H1 (cell line): Measurements from ENCODE around the gene FRRS1L. TPM values are rescaled to one million over a fixed set of nuclear protein-coding genes. Genes with fewer than 3 reads are reported as not detected.

Experiments used
- CTCF ChIA-PET: fragments of 300-600 bp; sonication (Branson Sonifier 250); formaldehyde crosslinking; loops from one replicate; lab custom pipeline; 2021; ENCODE audit not compliant: partially characterized antibody; lab: Charles Lee
- POLR2A ChIA-PET: fragments of 300-600 bp; sonication (Branson Sonifier 250); formaldehyde crosslinking; loops from one replicate; lab custom pipeline; 2021; ENCODE audit warnings: inconsistent platforms; ENCODE audit not compliant: partially characterized antibody; lab: Charles Lee
- DNase-seq, 2 experiments: peaks; one replicate each; pipeline versions ENCODE4 v3.0.0 to v3.0.0-alpha.2; 2010 to 2022; ENCODE audit warnings: low spot score in 2 of 2, low read depth in 1 of 2, mixed read lengths in 1 of 2
- FAIRE-seq: peaks from 2 replicates; lab custom pipeline; 2011; peaks lifted over from hg19 to GRCh38; lab: Jason Lieb, UNC
- H2AFZ ChIP-seq: 2 replicates; pipeline ENCODE4 v1.8.1; 2012; ENCODE audit warnings: low read length, inconsistent platforms
- H2AK5ac ChIP-seq: 2 replicates; pipeline ENCODE4 v1.6.1; 2013; ENCODE audit warnings: low read depth, low read length
- H2BK120ac ChIP-seq: replicated peaks from 2 replicates; pipeline ENCODE3; 2013; ENCODE audit warnings: low read depth, low read length, inconsistent platforms
- H2BK12ac ChIP-seq: 2 replicates; pipeline ENCODE4 v1.6.1; 2013; ENCODE audit warnings: low read depth, low read length
- H2BK15ac ChIP-seq: 2 replicates; pipeline ENCODE4 v1.6.1; 2013; ENCODE audit warnings: low read length
- H2BK20ac ChIP-seq: 2 replicates; pipeline ENCODE4 v1.6.1; 2013; ENCODE audit warnings: low read length
- H2BK5ac ChIP-seq: 2 replicates; pipeline ENCODE4 v1.6.1; 2013; ENCODE audit warnings: low read depth, low read length
- H3K14ac ChIP-seq: 2 replicates; pipeline ENCODE4 v1.6.1; 2013; ENCODE audit warnings: inconsistent platforms; ENCODE audit not compliant: insufficient read length
- H3K18ac ChIP-seq: 2 replicates; pipeline ENCODE4 v1.6.1; 2013; ENCODE audit warnings: low read length; ENCODE audit errors: extremely low read depth
- H3K23ac ChIP-seq: 2 replicates; pipeline ENCODE4 v1.6.1; 2013; ENCODE audit warnings: inconsistent platforms; ENCODE audit not compliant: insufficient read length
- H3K23me2 ChIP-seq: 2 replicates; pipeline ENCODE4 v1.6.1; 2013; ENCODE audit warnings: low read depth, low read length
- H3K27ac ChIP-seq: 2 replicates; pipeline ENCODE4 v1.6.1; 2011; ENCODE audit warnings: low read depth, low read length, inconsistent platforms
- H3K27me3 ChIP-seq, 4 experiments: replicated peaks in 1 of 4; 1 replicate in 1 of 4; 2 replicates in 3 of 4; pipeline versions ENCODE4 v1.6.1 to v1.8.1; 2011 to 2013; ENCODE audit warnings: low read length in 3 of 4, mild to moderate bottlenecking in 3 of 4, inconsistent platforms in 2 of 4, mixed read lengths in 2 of 4, moderate library complexity in 1 of 4; ENCODE audit not compliant: control insufficient read depth in 3 of 4, insufficient read depth in 3 of 4; ENCODE audit errors: extremely low read depth in 1 of 4
- H3K36me3 ChIP-seq, 4 experiments: 2 replicates each; pipeline versions ENCODE4 v1.6.1 to v1.8.1; 2011 to 2013; ENCODE audit warnings: mild to moderate bottlenecking in 4 of 4, low read length in 3 of 4, moderate library complexity in 2 of 4, control low read depth in 1 of 4, inconsistent platforms in 1 of 4; ENCODE audit not compliant: insufficient read depth in 4 of 4, control insufficient read depth in 2 of 4
- H3K4ac ChIP-seq: replicated peaks from 2 replicates; pipeline ENCODE3; 2013; ENCODE audit warnings: low read length, low read depth, mixed read lengths, inconsistent platforms; ENCODE audit not compliant: insufficient read length
- H3K4me1 ChIP-seq, 4 experiments: replicated peaks in 1 of 4; 1 replicate in 1 of 4; 2 replicates in 3 of 4; pipeline versions ENCODE4 v1.6.1 to v1.8.1; 2011 to 2013; ENCODE audit warnings: low read length in 3 of 4, inconsistent platforms in 2 of 4, mixed read lengths in 1 of 4; ENCODE audit not compliant: insufficient read depth in 4 of 4, control insufficient read depth in 3 of 4
- H3K4me2 ChIP-seq, 2 experiments: 2 replicates each; pipeline versions ENCODE4 v1.6.1 to v1.8.1; 2011 to 2013; ENCODE audit warnings: low read depth in 2 of 2, low read length in 2 of 2, control low read depth in 1 of 2, inconsistent platforms in 1 of 2, mild to moderate bottlenecking in 1 of 2; ENCODE audit not compliant: insufficient read depth in 1 of 2
- H3K4me3 ChIP-seq, 4 experiments: fragments of 200-600, 300-600 bp in 1 of 4; sonication (generic), shearing (Covaris generic), sonication (Bioruptor Twin) in 1 of 4; 2 replicates each; pipeline versions ENCODE4 v1.5.1 to v1.8.1; 2011 to 2016; ENCODE audit warnings: low read length in 4 of 4, low read depth in 3 of 4, control low read depth in 2 of 4, inconsistent platforms in 2 of 4, mild to moderate bottlenecking in 2 of 4, mixed read lengths in 1 of 4, moderate library complexity in 1 of 4; ENCODE audit not compliant: insufficient read depth in 2 of 4; ENCODE audit errors: extremely low read depth in 1 of 4
- H3K56ac ChIP-seq: replicated peaks from 2 replicates; pipeline ENCODE3; 2013; ENCODE audit warnings: low read depth, mild to moderate bottlenecking, mixed read lengths, low read length, inconsistent platforms; ENCODE audit not compliant: insufficient read length
- H3K79me1 ChIP-seq: 2 replicates; pipeline ENCODE4 v1.6.1; 2013; ENCODE audit warnings: low read depth, low read length, control low read depth
- H3K79me2 ChIP-seq, 2 experiments: 2 replicates each; pipeline versions ENCODE4 v1.6.1 to v1.8.1; 2012 to 2013; ENCODE audit warnings: low read length in 2 of 2, mild to moderate bottlenecking in 2 of 2, inconsistent platforms in 1 of 2; ENCODE audit not compliant: insufficient read depth in 2 of 2, control insufficient read depth in 1 of 2
- H3K9ac ChIP-seq, 4 experiments: replicated peaks in 1 of 4; 1 replicate in 1 of 4; 2 replicates in 3 of 4; pipeline versions ENCODE4 v1.6.1 to v1.8.1; 2011 to 2013; ENCODE audit warnings: low read depth in 3 of 4, low read length in 3 of 4, control low read depth in 2 of 4, mild to moderate bottlenecking in 2 of 4, moderate library complexity in 2 of 4, inconsistent platforms in 1 of 4; ENCODE audit errors: extremely low read depth in 1 of 4
- H3K9me3 ChIP-seq, 2 experiments: 2 replicates each; pipeline versions ENCODE4 v1.6.1 to v1.8.1; 2012 to 2013; ENCODE audit warnings: mild to moderate bottlenecking in 2 of 2, moderate library complexity in 2 of 2, control low read depth in 1 of 2, inconsistent platforms in 1 of 2, low read depth in 1 of 2, low read length in 1 of 2, mixed read lengths in 1 of 2; ENCODE audit not compliant: insufficient read depth in 2 of 2
- H4K20me1 ChIP-seq, 2 experiments: replicated peaks in 1 of 2; 2 replicates each; pipeline versions ENCODE3 to v1.8.1; 2011 to 2013; ENCODE audit warnings: inconsistent platforms in 2 of 2, low read length in 2 of 2, mild to moderate bottlenecking in 1 of 2; ENCODE audit not compliant: insufficient read depth in 2 of 2, control insufficient read depth in 1 of 2
- H4K5ac ChIP-seq: 2 replicates; pipeline ENCODE4 v1.6.1; 2013; ENCODE audit warnings: low read length, low read depth, mixed read lengths, inconsistent platforms; ENCODE audit not compliant: insufficient read length
- H4K8ac ChIP-seq: 2 replicates; pipeline ENCODE4 v1.8.0; 2013; ENCODE audit warnings: mild to moderate bottlenecking, moderate library complexity, low read length, inconsistent platforms; ENCODE audit not compliant: insufficient read depth; ENCODE audit errors: extremely low read depth
- H4K91ac ChIP-seq: replicated peaks from 2 replicates; pipeline ENCODE3; 2013; ENCODE audit warnings: low read length, mixed read lengths, inconsistent platforms; ENCODE audit not compliant: insufficient read length
- GABPA ChIP-seq: IDR thresholded peaks from 2 replicates; pipeline ENCODE4 v1.6.1; 2011; ENCODE audit warnings: mild to moderate bottlenecking, low read length, moderate library complexity, borderline replicate concordance; ENCODE audit not compliant: insufficient read depth
- SIN3A ChIP-seq, 2 experiments: IDR thresholded peaks in 1 of 2; conservative IDR thresholded peaks in 1 of 2; 2 replicates each; pipeline ENCODE4 v1.6.1; 2011 to 2012; ENCODE audit warnings: low read length in 2 of 2, improper control_type of control experiment in 1 of 2, low read depth in 1 of 2, mild to moderate bottlenecking in 1 of 2
- WGBS, 2 experiments: shearing (Covaris generic) in 1 of 2; methylation state at CpG; one replicate each; pipeline versions ENCODE4 v1.1.6 to v1.1.7; 2013 to 2015; ENCODE audit warnings: low lambda C conversion rate in 2 of 2, mixed read lengths in 2 of 2, inconsistent platforms in 1 of 2, low coverage in 1 of 2, missing lambda C conversion rate in 1 of 2; ENCODE audit not compliant: insufficient replicate concordance in 2 of 2, insufficient coverage in 1 of 2, insufficient read length in 1 of 2; ENCODE audit errors: extremely low coverage in 1 of 2, missing lambda C conversion rate in 1 of 2; 5-methylcytosine and 5-hydroxymethylcytosine counted together
- polyA plus RNA-seq, 7 experiments: library from polyadenylated mRNA; depleted of rRNA in 3 of 7; stranded (reverse) in 5 of 7; unstranded in 2 of 7; fragments of >200 nt in 5 of 7; fragments of 200-250 nt in 2 of 7; gene quantifications; 1 replicate in 5 of 7; 2 replicates in 1 of 7; 4 replicates in 1 of 7; pipeline versions ENCODE4 v1.2.1 to v1.2.3, GENCODE V29; 2011 to 2013; ENCODE audit warnings: missing spikeins in 2 of 7, mixed read lengths in 2 of 7
- total RNA-seq: library from RNA; stranded (reverse); fragmentation: NEBNext Ultra II Directional; extraction: Animal tissue kit (Norgen Biotek cat#: 25700); gene quantifications from 2 replicates; pipeline ENCODE4 v1.2.1, GENCODE V29; 2021

FRRS1L gene
- total and polyA plus RNA-seq, 2 of the 8 experiments (the other 6 are each of a cell fraction or from before 2014, with no cell fraction given), result 1.0 to 2.2 TPM

DNA sequence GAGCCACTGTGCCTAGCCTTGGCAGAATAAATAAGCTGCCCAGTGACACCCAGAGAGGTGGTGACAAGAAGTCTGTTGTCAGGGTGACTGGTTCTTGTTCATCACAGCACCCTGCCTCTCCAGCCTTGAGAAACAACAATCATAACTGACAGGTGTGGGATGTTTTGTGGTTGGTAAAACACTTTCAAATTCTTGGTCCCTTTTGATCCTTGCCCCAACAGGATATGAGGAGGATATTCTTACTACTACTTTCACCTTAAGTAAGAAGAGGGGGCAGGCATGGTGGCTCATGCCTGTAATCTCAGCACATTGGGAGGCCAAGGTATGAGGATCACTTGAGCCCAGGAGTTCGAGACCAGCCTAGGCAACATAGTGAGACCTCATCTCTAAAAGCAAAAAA is 14.2 kb upstream of the FRRS1L start:
- WGBS, 2 experiments, result 93% methylated on average over 1 of the region's 1 CpG; no CpG with 5 or more reads in 1 of the 2 experiments
- CTCF ChIA-PET, result interaction anchor here (1.2 to 1.6 kb wide), 5 partner anchors 9 to 289 kb away, joined by 4 to 10 read pairs (median 5); no protein-coding TSS in a partner anchor
- H3K27ac ChIP-seq, result no peak overlapping the region
- TF ChIP-seq GABPA (no peak), SIN3A (conservative IDR thresholded peaks at IDR 0.05 in 1 of 2, IDR thresholded peaks at IDR 0.05 in 1 of 2; ENCODE audit: low read depth in 1 of 2, low read length in 2 of 2) (no peak)

More for the DNA sequence above, 14.2 kb upstream of the FRRS1L start:
- Histone ChIP-seq H3K79me2 (no peaks in the 10 kb centered on the region), H3K36me3 (no peaks in the 10 kb centered on the region), H3K14ac (no peak overlapping the region), H3K56ac (no peak overlapping the region), H2BK12ac (no peak overlapping the region), H3K4me2 (no peak overlapping the region), H4K5ac (no peak overlapping the region), H2BK5ac (no peak overlapping the region), H3K4ac (no peak overlapping the region), H3K9me3 (no peaks in the 10 kb centered on the region), H3K79me1 (no peaks in the 10 kb centered on the region), H3K18ac (no peak overlapping the region), H2BK15ac (no peak overlapping the region), H3K4me3 (no peak overlapping the region), H2BK120ac (no peak overlapping the region), H3K23me2 (no peaks in the 10 kb centered on the region; the same call in 1 of the 2 replicates), H4K8ac (no peak overlapping the region), H2BK20ac (no peak overlapping the region), H4K91ac (no peak overlapping the region), H3K9ac (no peak overlapping the region), H3K23ac (no peak overlapping the region), H2AFZ (no peak overlapping the region), H3K4me1 (0 out of 7 replicates have a peak, but pooled peaks cover 0 to 2% (median 0%) of the 10 kb centered on the region in 4 experiments), H2AK5ac (no peak overlapping the region), H4K20me1 (no peaks in the 10 kb centered on the region), H3K27me3 (no peaks in the 10 kb centered on the region)
- FAIRE-seq (no peak), DNase-seq (no peak)
- POLR2A ChIA-PET, result no interaction called here
